IMR-90 (cell line): ENCODE results near the gene BRCA2. TPM values are rescaled to one million over a fixed set of nuclear protein-coding genes. Genes with fewer than 3 reads are reported as not detected.

Experiments used
- ATAC-seq: fragments of 200-7000 bp; cut with Tn5 transposase; 2 replicates; pipeline ENCODE4 v1.9.1; 2020; ENCODE audit warnings: low read depth, mild to moderate bottlenecking, moderate library complexity
- BruUV-seq: library from RNA; stranded (reverse); fragments of 400-500 nt; replicated peaks from 2 replicates; lab custom pipeline; 2021; lab: Mats Ljungman, UMichigan
- CTCF ChIA-PET: fragments of 300-600 bp; formaldehyde crosslinking; extraction: SDS; loops from one replicate; lab custom pipeline; 2021; ENCODE audit warnings: antibody characterized with exemption; lab: Yijun Ruan, JAX
- POLR2A ChIA-PET: fragments of 300-600 bp; sonication (Branson Sonifier 250); formaldehyde crosslinking; loops from one replicate; lab custom pipeline; 2022; ENCODE audit warnings: antibody characterized with exemption; ENCODE audit not compliant: unreplicated experiment; lab: Charles Lee
- DNase-seq: peaks from one replicate; pipeline ENCODE4 v3.0.0; 2013
- H2AFZ ChIP-seq: replicated peaks from 2 replicates; pipeline ENCODE3; 2013; ENCODE audit warnings: low read length, mild to moderate bottlenecking; ENCODE audit not compliant: poor library complexity
- H2AK5ac ChIP-seq: 2 replicates; pipeline ENCODE4 v1.6.1; 2013; ENCODE audit warnings: low read depth, low read length, inconsistent platforms
- H2AK9ac ChIP-seq: replicated peaks from 2 replicates; pipeline ENCODE3; 2013; ENCODE audit warnings: mild to moderate bottlenecking, low read depth, low read length, moderate library complexity; ENCODE audit not compliant: poor library complexity
- H2BK120ac ChIP-seq: 2 replicates; pipeline ENCODE4 v1.6.1; 2013; ENCODE audit warnings: low read depth, low read length, inconsistent platforms
- H2BK15ac ChIP-seq: 3 replicates; pipeline ENCODE4 v1.6.1; 2013; ENCODE audit warnings: low read depth, low read length, inconsistent platforms
- H2BK20ac ChIP-seq: 2 replicates; pipeline ENCODE4 v1.6.1; 2013; ENCODE audit warnings: low read depth, mild to moderate bottlenecking, inconsistent platforms, low read length, moderate library complexity
- H2BK5ac ChIP-seq: 2 replicates; pipeline ENCODE4 v1.6.1; 2013; ENCODE audit warnings: mild to moderate bottlenecking, low read depth, low read length, inconsistent platforms; ENCODE audit not compliant: poor library complexity, severe bottlenecking
- H3K14ac ChIP-seq: replicated peaks from 2 replicates; pipeline ENCODE4 v1.6.1; 2013; ENCODE audit warnings: low read depth, low read length, inconsistent platforms
- H3K18ac ChIP-seq: 2 replicates; pipeline ENCODE4 v1.6.1; 2013; ENCODE audit warnings: low read depth, low read length, control low read depth
- H3K23ac ChIP-seq: 2 replicates; pipeline ENCODE4 v1.6.1; 2013; ENCODE audit warnings: low read depth, low read length, inconsistent platforms
- H3K27ac ChIP-seq: 2 replicates; pipeline ENCODE4 v1.5.1; 2013; ENCODE audit warnings: mild to moderate bottlenecking, control low read depth, low read length; ENCODE audit not compliant: insufficient read depth
- H3K27me3 ChIP-seq: 2 replicates; pipeline ENCODE4 v1.6.1; 2013; ENCODE audit warnings: low read length; ENCODE audit not compliant: control insufficient read depth, insufficient read depth
- H3K36me3 ChIP-seq: 2 replicates; pipeline ENCODE4 v1.6.1; 2013; ENCODE audit warnings: low read length, mixed read lengths; ENCODE audit not compliant: control insufficient read depth, insufficient read depth
- H3K4ac ChIP-seq: 2 replicates; pipeline ENCODE4 v1.6.1; 2013; ENCODE audit warnings: low read depth, low read length, inconsistent platforms
- H3K4me1 ChIP-seq: 2 replicates; pipeline ENCODE4 v1.6.1; 2013; ENCODE audit warnings: low read length, mixed read lengths; ENCODE audit not compliant: control insufficient read depth, insufficient read depth
- H3K4me2 ChIP-seq: 2 replicates; pipeline ENCODE4 v1.6.1; 2013; ENCODE audit warnings: low read depth, mild to moderate bottlenecking, control low read depth, low read length, moderate library complexity
- H3K4me3 ChIP-seq: 2 replicates; pipeline ENCODE4 v1.5.1; 2013; ENCODE audit warnings: low read depth, mild to moderate bottlenecking, control low read depth, low read length, moderate library complexity; ENCODE audit not compliant: insufficient read depth
- H3K56ac ChIP-seq: 2 replicates; pipeline ENCODE4 v1.6.1; 2013; ENCODE audit warnings: low read length, inconsistent platforms; ENCODE audit not compliant: insufficient read depth; ENCODE audit errors: extremely low read depth
- H3K79me1 ChIP-seq, 2 experiments: 2 replicates each; pipeline ENCODE4 v1.6.1; 2013; ENCODE audit warnings: low read length in 2 of 2, inconsistent platforms in 1 of 2, low read depth in 1 of 2
- H3K9ac ChIP-seq: 2 replicates; pipeline ENCODE4 v1.6.1; 2013; ENCODE audit warnings: low read depth, low read length, control low read depth
- H3K9me1 ChIP-seq: 2 replicates; pipeline ENCODE4 v1.6.1; 2013; ENCODE audit warnings: low read length, inconsistent platforms; ENCODE audit not compliant: insufficient read depth
- H3K9me3 ChIP-seq: 2 replicates; pipeline ENCODE4 v1.6.1; 2013; ENCODE audit warnings: low read length; ENCODE audit not compliant: control insufficient read depth, insufficient read depth
- H4K20me1 ChIP-seq: 2 replicates; pipeline ENCODE4 v1.6.1; 2013; ENCODE audit warnings: low read length, inconsistent platforms; ENCODE audit not compliant: insufficient read depth
- H4K5ac ChIP-seq: 2 replicates; pipeline ENCODE4 v1.6.1; 2013; ENCODE audit warnings: mild to moderate bottlenecking, low read depth, low read length, control low read depth
- H4K8ac ChIP-seq, 2 experiments: 2 replicates each; pipeline ENCODE4 v1.6.1; 2013; ENCODE audit warnings: low read depth in 2 of 2, low read length in 2 of 2, control low read depth in 1 of 2, inconsistent platforms in 1 of 2
- H4K91ac ChIP-seq: 2 replicates; pipeline ENCODE4 v1.6.1; 2013; ENCODE audit warnings: low read depth, low read length, inconsistent platforms; ENCODE audit not compliant: insufficient read depth
- MAFK ChIP-seq: IDR thresholded peaks from 2 replicates; pipeline ENCODE4 v1.6.1; 2012; ENCODE audit warnings: low read depth, low read length, improper control_type of control experiment
- MAZ ChIP-seq: IDR thresholded peaks from 2 replicates; pipeline ENCODE4 v1.6.1; 2012; ENCODE audit warnings: low read depth, mild to moderate bottlenecking, low read length, improper control_type of control experiment, moderate library complexity, borderline replicate concordance
- POLR2A ChIP-seq: IDR thresholded peaks from 2 replicates; pipeline ENCODE4 v1.6.1; 2012; ENCODE audit warnings: mild to moderate bottlenecking, low read depth, low read length
- RAD21 ChIP-seq: IDR thresholded peaks from 2 replicates; pipeline ENCODE4 v1.6.1; 2012; ENCODE audit warnings: low read length, improper control_type of control experiment
- RCOR1 ChIP-seq: IDR thresholded peaks from 2 replicates; pipeline ENCODE4 v1.6.1; 2012; ENCODE audit warnings: mild to moderate bottlenecking, low read length, improper control_type of control experiment; ENCODE audit not compliant: insufficient replicate concordance
- RFX5 ChIP-seq: IDR thresholded peaks from 2 replicates; pipeline ENCODE4 v1.8.0; 2012; ENCODE audit warnings: low read depth, mild to moderate bottlenecking, low read length, moderate library complexity
- SMC3 ChIP-seq: fragments of 150-350 bp; IDR thresholded peaks from 2 replicates; pipeline ENCODE4 v1.6.1; 2016; ENCODE audit warnings: low read depth, mild to moderate bottlenecking, antibody characterized with exemption, low read length, moderate library complexity
- WGBS, 2 experiments: methylation state at CpG; one replicate each; pipeline versions ENCODE4 v1.1.5 to v1.1.7; 2013; ENCODE audit warnings: missing lambda C conversion rate in 2 of 2; ENCODE audit not compliant: insufficient read length in 1 of 2; ENCODE audit errors: extremely low coverage in 2 of 2; 5-methylcytosine and 5-hydroxymethylcytosine counted together
- dilution Hi-C: fragments of 300-500 bp; cut with HindIII; formaldehyde crosslinking; loops from one replicate; pipeline ENCODE4 v1.14.3; 2018; ENCODE audit warnings: low sequenced_read_pairs; ENCODE audit not compliant: unreplicated experiment
- in situ Hi-C: fragments of 300-500 bp; cut with MboI; formaldehyde crosslinking; loops from 3 replicates; pipeline ENCODE4 v1.14.3; 2019; ENCODE audit warnings: low sequenced_read_pairs, inconsistent platforms, mixed read lengths
- intact Hi-C: fragments of 100-400 bp; cut with micrococcal nuclease; formaldehyde crosslinking; loops from 2 replicates; pipeline ENCODE4 v1.10.0; 2022
- polyA plus RNA-seq, 3 experiments: library from polyadenylated mRNA; depleted of rRNA; stranded (reverse); fragments of >200 nt; gene quantifications; 2 replicates each; pipeline ENCODE4 v1.2.3, GENCODE V29; 2012; ENCODE audit warnings: low replicate concordance in 1 of 3
- total RNA-seq: library from RNA; depleted of rRNA; stranded (reverse); fragments of >200 nt; gene quantifications from 2 replicates; pipeline ENCODE4 v1.2.3, GENCODE V29; 2012
- TF ChIP-seq, protein P1 (sequence below): conservative IDR thresholded peaks from 2 replicates; pipeline ENCODE4 v1.5.1; 2012; ENCODE audit warnings: mild to moderate bottlenecking, low read depth, low read length, improper control_type of control experiment

The BRCA2 gene
- total and polyA plus RNA-seq, 2 of the 4 experiments (the other 2 are of a cell fraction), result 2.0 to 9.7 TPM

DNA sequence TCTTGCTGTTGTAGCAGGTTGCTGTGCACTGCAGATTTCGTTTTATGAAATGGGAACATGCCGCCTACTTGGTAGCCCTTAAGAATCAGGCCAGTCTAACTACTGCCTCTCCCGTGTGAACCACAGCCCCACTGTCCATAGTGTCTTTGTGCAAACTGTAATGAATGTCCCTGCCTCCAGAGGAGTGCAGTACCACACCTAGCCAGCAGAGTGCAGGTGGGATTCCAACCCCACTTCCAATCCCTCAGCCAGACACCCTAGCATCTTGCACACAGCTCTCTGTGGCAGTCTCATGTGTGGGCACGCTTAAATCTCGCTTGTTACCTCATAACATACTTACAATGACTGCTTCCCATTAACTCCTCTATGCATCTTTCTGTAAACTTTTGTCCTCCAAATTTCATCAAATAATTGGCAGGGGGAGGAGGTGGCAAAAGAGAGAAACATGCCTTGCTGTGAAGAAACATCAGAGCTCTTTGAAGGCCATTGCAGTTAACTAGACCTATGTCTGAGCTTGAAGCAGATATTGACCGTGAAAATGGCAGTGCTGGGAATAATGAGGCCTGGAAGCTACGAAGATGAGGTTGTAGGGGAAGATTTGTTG, 47.4 kb upstream of the BRCA2 start:
- no peak overlapping the region for H4K5ac ChIP-seq
- H3K36me3 ChIP-seq, result peaks cover 14% of the 10 kb centered on the region; the same call in 1 of the 2 replicates
- H4K20me1 ChIP-seq, result no peaks in the 10 kb centered on the region
- H4K91ac ChIP-seq, result no peak overlapping the region
- BruUV-seq, result no TSS peak
- no CpG with 5 or more reads among the region's 7 CpGs for WGBS, 2 experiments
- no peak overlapping the region for H3K18ac ChIP-seq
- H3K9me3 ChIP-seq, result no peaks in the 10 kb centered on the region
- H2BK120ac ChIP-seq, result no peak overlapping the region
- no peak overlapping the region for H2AK9ac ChIP-seq
- peaks cover 19% of the 10 kb centered on the region for H3K9me1 ChIP-seq
- no peak overlapping the region for H2AFZ ChIP-seq
- POLR2A ChIA-PET, result no interaction called here
- H2BK15ac ChIP-seq, result no peak overlapping the region
- peaks cover 4% of the 10 kb centered on the region; the same call in 1 of the 2 replicates for H3K4me1 ChIP-seq
- no peak for DNase-seq
- no peak overlapping the region for H2BK20ac ChIP-seq
- H3K27me3 ChIP-seq, result no peaks in the 10 kb centered on the region
- H3K14ac ChIP-seq, result no peak overlapping the region
- H3K4ac ChIP-seq, result no peak overlapping the region
- intact Hi-C loops, result no loop called here
- no peak overlapping the region for H3K27ac ChIP-seq
- CTCF ChIA-PET, result interaction anchor here (0.5 to 1.7 kb wide), 3 partner anchors 10 to 357 kb away, joined by 3 to 6 read pairs (median 6); no protein-coding TSS in a partner anchor
- no peak overlapping the region; the same call in 1 of the 2 replicates for H2AK5ac ChIP-seq
- no peak overlapping the region for H3K56ac ChIP-seq
- no peak overlapping the region for H4K8ac ChIP-seq
- no peaks in the 10 kb centered on the region for H3K79me1 ChIP-seq
- dilution Hi-C loops, result no loop called here
- no peak for TF ChIP-seq POLR2A
- no peak for TF ChIP-seq RCOR1
- peak; percentile 32 for TF ChIP-seq RAD21
- TF ChIP-seq, protein P1, sequence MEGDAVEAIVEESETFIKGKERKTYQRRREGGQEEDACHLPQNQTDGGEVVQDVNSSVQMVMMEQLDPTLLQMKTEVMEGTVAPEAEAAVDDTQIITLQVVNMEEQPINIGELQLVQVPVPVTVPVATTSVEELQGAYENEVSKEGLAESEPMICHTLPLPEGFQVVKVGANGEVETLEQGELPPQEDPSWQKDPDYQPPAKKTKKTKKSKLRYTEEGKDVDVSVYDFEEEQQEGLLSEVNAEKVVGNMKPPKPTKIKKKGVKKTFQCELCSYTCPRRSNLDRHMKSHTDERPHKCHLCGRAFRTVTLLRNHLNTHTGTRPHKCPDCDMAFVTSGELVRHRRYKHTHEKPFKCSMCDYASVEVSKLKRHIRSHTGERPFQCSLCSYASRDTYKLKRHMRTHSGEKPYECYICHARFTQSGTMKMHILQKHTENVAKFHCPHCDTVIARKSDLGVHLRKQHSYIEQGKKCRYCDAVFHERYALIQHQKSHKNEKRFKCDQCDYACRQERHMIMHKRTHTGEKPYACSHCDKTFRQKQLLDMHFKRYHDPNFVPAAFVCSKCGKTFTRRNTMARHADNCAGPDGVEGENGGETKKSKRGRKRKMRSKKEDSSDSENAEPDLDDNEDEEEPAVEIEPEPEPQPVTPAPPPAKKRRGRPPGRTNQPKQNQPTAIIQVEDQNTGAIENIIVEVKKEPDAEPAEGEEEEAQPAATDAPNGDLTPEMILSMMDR, result peak; percentile 25; the same call in 1 of the 2 replicates
- TF ChIP-seq RFX5, result no peak
- no peak for TF ChIP-seq MAFK
- TF ChIP-seq SMC3, result 0 out of 2 replicates have a peak, but pooled peaks have one; percentile 21
- no peak for TF ChIP-seq MAZ
- in situ Hi-C loops, result no loop called here
- no peak overlapping the region for H3K4me3 ChIP-seq
- no peak overlapping the region for H3K4me2 ChIP-seq
- H3K9ac ChIP-seq, result no peak overlapping the region
- 0 out of 2 replicates have a peak, but pooled peaks have one; percentile 24 for ATAC-seq
- H3K23ac ChIP-seq, result no peak overlapping the region
- no peak overlapping the region for H2BK5ac ChIP-seq
